Umbilical cord (tissue), 2 donors: Measurements from ENCODE around the gene TARS1. TPM values are rescaled to one million over a fixed set of nuclear protein-coding genes. Genes with fewer than 3 reads are reported as not detected.

ENCODE experiments used
- DNase-seq: peaks from one replicate; pipeline ENCODE4 v3.0.0-alpha.2; 2015; ENCODE audit warnings: low spot score
- total RNA-seq: library from RNA; depleted of rRNA; stranded (reverse); fragments of >200 nt; gene quantifications from one replicate; pipeline ENCODE4 v1.2.3, GENCODE V29; 2014; ENCODE audit warnings: low replicate concordance; ENCODE audit not compliant: insufficient read depth

Gene TARS1
- total RNA-seq, 1 donor from 2014 or later: 132 TPM

DNA sequence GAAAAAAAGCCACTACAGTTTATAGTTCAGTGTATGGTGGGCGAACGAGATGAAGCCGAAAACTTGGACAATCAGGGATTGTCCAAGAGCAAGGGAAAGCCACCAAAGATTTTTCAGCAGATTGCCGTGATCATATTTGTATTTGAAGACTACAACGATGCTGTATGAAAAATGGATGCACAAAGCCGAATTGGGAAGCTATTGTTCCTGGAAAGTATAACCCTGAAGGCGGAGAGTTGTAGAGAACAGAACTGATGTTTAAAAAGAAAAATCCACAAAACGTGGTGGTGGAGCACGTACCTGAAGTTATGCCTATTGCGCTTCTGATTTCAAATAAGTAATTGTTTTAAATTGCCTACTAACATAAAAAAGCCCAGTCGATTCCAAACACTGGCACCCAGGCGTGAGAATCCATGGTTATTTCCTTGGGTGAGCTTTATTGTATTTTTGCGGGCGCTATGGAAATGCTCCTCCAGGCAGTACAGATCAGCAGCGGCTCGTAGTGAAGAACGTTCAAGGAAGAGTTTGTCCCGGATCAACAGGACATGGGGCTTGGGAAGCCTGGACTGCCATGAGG lies 772 bp upstream of the TARS1 start:
- no peak for DNase-seq

DNA sequence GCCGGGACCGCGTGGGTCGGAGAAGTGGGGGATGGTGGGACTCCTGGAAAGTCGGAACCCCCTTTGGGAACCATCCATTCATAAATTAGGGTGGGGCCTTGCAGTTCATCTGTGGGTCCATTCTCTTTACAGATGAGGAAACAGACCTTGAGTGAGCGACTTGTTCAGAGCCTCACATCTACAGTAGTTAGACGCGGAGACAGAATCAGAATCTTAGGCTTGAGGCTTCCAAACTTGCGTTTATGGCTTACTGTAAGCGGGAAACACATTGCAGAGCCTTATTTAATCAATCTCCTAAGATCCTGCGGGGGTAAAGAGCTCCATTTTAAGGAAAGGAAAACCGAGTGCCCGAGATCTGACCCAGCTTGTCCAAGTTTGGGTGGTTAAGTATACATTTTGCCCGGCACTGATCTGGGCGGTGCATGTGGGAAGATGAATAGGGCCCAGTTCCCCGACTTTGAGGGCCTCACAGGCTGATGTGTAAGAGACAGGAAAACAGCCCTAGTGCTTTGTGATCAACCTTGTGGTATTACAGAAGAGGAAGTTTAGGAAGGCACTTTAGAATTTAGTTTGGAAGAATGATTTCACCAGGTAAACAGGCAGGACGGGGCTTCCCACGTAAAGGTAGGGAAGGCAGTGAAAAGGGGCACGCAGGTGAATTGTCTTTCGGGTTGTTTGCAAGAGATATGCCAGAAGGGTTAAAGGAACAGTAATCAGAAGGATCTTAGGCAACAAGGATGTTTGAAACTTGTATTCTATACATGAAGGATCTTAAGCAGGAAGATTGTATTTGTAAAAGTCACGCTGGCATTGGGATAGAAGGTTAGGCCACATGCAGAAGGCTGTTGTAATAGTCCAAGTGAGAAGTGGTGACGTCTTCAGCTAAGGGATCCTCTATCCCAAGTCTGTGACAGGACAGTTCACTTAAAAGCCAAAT lies 744 bp downstream of the TARS1 start:
- DNase-seq: peak; percentile 30

DNA sequence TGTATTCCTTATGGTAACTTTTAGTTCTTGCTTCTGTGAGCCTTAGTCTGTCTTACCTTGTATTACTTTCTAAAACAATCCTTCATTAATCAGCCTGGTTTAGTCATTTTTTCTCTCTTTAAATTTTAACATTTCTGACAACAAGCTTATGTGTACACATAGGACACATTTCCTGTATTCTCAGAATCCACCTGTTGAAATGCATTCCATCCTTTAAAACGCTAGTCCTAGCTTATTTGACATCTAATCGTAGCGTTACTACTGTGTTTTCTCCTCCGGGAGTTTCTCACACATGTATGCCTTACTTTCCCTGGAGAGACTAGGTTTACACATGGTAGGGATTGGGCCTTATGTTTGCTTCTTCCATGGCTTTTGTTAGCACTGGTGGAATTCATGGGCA lies 3.8 kb downstream of the TARS1 start:
- DNase-seq: no peak

DNA sequence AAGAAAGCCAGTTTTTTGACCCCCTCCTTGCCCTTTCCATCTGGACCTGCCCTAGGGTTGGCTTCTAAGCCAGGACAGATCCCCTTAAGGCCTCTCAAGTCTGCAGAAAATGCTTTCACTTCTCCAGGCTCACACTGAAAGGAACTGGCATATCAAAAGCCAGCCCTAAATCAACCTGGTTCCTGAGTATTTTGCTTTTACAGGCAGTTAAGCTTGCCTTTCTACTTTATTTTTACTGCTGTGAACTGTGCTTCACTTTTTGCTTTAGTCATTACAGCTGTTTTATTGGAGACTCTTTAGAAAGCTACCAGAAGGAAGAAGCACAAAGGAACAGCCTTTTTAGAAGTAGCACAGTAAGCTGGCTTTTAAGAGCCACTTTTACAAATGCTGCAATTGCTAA lies 5.0 kb downstream of the TARS1 start:
- DNase-seq: peak; percentile 66

DNA sequence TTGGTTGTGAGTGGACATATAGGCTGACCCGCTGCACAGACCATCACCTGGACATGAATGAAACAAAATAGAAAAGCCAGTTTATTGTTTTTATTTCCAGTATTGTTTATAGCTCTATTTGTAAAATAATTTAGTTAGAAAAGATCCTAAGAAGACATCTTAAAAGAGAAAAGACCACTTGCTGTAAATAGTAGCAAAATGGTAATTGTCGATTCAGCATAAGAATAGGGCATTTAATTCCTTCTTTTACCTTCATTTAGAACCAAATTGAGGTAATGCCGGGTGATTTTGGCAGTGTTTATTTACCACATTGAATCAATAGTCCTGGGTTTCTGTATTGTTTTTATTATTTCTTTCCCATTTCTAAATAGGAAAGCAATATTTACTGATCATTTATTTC lies 7.4 kb downstream of the TARS1 start:
- no peak for DNase-seq

DNA sequence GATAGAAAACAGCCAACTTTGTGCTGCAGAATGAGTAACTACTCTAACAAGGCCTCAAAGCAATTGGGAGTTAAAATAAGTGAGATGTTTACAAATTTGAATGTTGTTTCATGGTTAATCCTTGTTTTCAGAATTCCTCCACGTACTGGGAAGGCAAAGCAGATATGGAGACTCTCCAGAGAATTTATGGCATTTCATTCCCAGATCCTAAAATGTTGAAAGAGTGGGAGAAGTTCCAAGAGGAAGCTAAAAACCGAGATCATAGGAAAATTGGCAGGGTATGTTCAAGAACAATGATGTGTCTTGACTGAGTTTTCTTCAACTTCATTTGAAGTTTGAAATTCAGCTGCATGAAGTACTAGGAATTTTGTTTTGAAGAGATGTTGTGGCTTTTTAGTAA lies 16.4 kb downstream of the TARS1 start:
- no peak for DNase-seq

DNA sequence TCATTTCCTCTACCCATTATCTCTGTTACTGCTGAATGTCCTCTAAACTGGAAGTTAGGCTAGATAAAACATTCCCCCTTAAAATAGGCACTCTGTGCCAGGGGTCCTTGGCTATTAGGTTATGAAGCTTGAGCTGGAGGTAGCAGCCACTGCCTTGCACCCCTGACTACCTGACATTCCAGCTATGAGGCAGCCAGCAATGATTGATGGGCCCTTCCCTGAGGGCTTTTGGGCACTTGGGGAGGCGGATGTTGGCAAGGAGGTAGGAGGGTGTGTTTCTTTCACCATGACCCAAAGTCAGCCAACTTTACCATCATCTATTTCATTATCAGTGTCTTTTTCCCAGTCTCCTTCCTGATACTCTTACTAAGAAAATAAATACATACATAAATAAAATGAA lies 17.1 kb downstream of the TARS1 start:
- DNase-seq: no peak

DNA sequence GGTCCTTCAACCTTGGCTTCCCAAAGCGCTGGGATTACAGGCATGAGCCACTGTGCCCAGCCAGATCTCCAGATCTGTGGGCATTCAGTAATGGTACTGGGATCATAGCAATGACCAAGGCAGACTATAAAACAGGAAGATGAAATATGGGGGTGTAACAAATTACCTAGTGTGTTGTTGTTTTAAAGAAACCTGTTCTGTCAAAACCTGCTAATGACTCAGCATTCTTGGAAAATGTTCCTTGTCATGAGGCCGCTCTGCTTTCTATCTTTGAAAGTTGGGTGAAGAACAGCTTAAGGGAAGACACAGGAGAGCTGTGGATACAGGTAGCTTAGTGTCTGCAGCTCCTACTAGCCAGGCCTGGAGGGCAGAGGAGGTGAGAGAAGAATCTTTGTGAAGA lies 19.4 kb downstream of the TARS1 start:
- peak; percentile 15 for DNase-seq

DNA sequence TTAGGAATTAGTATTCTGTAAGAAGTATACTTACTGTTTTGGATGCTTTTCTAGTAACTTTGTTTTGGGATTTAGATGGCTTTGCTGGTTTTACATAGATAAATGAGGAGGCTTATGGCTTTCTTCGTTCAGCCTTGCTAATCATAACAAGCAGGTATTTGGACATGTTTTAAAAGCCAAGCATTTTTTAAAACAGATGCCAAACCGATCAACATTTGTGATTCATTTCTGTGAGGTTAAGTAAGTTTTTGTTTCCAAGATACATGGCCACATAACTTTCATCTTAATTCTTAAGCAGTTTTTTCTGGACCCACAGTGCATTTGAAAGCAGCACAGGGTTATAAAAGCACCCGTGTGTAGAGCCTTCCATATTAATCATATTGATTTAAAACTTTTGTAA lies 21.7 kb downstream of the TARS1 start:
- no peak for DNase-seq

DNA sequence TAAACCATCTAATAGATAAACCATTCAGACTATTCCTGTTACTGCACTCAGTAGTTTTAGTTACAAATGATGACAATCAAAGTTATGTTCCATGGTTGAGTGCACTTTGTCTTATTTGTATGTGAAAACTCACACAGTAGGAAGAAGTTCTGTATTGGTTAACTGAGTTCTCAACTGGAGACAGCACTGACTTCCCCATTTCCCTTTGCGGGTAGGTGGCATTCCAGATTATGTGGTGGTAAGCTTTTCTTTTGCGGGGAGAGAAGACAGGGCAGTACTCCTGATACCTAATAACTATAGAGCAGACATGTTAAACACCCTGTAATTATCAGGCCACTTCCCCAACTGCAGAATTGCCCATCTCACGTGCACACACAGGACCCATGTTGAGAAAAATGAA lies 24.4 kb downstream of the TARS1 start:
- DNase-seq: no peak

DNA sequence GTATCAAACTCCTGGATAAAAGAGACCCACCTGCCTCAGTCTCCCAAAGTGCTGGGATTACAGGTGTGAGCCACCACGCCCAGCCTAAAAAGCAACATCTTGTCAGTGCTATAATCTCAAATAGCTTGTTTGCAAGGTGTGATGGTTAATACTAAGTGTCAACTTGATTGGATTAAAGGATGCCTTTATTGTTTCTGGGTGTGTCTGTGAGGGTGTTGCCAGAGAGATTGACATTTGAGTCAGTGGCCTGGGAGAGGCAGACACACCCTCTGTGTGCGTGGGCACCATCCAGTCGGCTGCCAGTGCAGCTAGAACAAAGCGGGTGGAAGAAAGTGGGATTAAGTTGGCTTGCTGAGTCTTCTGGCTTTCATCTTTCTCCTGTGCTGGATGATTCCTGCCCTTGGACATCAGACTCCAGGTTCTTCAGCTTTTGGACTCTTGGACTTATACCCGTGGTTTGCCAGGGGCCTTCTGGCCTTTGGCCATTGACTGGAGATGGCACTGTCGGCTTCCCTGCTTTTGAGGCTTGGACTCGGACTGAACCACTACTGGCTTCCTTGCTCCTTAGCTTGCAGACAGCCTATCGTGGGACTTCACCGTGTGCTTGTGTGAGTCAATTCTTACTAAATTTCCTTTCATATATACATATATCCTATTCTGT lies 28.1 kb downstream of the TARS1 start:
- DNase-seq: no peak

DNA sequence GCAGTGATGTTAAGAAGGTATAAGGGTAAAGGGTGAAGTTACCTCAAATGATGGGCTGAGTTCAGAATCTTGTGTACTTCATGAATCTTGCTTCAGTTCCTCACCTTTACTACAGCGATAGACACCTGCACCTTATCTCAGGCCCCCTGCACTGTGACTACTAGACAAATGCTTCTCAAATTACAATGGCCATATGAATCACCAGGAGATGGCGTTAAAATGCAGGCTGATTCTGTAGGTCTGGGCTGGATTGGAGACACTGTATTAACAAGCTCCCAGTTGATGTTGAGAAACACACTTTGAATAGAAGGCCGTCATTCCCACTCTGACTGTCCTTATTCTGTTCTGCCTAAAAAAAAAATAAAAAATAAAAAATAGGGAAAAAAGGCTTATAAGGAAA lies 29.8 kb downstream of the TARS1 start:
- DNase-seq: no peak

DNA sequence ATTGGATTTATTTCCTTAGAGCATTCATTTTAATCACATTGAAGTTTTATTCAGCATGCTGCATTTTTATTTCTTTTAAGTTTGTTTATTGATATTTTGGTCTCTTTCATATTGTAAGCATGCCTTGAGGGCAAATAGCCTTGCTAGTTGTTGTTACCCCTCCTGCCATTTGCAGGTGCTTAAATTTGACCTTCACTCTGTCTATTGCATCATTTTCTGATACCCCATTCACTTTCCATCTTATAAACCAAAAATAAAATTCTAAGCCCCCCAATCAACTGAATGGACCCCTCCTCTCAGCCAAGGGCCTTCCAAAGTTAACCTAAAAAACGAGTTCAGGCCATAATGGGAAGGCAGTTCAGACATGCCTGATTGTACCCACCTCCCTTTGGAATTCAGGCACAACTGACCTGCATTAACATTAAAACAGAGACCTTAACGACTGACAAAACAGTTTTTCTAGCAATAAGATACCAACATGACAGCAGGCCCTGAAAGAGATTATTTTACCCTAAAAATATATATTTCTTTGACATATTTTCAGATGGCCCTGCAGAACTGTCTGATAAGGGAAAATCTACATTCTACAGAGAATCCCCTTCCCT lies 32.1 kb downstream of the TARS1 start:
- no peak for DNase-seq

DNA sequence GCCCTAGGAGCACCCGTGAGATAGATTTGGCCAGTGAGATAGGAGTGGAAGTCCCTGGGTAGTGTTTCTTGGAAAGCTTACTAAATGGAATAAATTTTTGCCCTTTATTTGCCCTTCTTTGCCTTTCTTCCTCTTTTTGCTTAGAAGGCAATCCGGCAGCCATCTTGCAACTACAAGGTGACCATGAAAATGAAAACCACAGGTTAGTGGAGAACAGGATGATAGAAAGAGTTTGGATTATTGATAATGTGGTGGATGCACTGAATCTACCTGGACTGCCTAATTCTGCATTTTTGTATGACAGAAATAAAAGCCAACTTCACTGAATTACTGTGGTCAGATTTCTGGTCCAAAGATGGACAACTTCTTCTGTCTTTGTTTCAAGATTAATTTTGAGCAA lies 33.2 kb downstream of the TARS1 start:
- DNase-seq: no peak

DNA sequence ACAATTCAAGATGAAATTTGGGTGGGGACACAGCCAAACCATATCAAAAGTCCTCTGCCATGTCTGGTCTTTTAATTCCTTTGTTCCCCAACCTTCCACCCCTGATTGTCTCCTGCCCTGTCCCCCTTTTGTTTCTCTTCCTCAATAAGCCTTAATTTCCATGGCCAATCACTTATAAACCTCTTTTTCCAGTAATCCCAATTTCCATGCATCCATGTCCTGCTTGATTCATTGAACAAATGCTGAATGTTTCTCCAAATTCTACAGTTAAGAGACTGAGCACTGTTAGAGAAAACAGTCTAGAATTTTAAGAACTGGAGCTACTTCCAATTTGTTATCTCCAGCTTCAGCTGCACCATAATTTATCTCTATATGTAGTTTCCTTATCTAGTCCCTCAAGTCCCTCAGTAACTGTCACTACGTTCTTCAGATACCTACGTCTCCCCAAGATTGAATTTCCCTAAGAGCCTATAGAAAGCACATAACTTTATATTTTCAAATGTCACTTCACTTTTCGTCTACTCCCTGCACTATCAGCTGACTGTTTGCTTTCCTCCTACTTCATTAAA lies 34.2 kb downstream of the TARS1 start:
- no peak for DNase-seq

DNA sequence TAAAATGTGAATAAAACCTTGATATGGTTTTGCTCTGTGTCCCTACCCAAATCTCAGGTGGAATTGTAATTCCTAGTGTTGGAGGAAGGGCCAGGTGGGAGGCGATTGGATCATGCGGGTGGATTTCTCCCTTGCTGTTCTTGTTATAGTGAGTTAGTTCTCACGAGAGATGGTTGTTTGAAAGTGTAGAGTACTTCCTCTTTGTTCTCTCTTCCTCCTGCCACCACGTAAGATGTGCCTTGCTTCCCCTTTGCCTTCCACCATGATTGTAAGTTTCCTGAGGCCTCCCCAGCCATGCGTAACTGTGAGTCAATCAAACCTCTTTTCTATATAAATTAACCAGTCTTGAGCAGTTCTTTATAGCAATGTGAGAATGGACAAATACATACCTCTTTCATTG lies 34.9 kb downstream of the TARS1 start:
- no peak for DNase-seq

DNA sequence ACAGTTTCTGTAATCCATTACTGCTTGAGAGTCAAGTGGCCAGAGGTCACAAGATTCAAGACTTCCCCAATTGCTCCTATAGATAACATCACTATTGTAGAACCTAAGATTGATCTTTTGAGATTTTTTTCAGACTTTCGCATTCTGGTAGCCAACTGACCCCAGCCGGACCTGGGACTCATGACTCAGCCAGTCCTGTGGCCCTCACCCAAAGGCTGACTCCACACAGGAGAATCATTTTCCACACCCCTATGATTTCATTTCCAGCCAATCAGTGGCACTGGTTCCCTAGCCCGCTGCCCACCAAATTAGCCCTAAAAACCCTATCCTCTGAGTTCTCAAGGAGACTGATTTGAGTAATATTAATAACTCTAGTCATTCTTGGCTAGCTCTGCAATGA lies 36.2 kb downstream of the TARS1 start:
- DNase-seq: no peak

DNA sequence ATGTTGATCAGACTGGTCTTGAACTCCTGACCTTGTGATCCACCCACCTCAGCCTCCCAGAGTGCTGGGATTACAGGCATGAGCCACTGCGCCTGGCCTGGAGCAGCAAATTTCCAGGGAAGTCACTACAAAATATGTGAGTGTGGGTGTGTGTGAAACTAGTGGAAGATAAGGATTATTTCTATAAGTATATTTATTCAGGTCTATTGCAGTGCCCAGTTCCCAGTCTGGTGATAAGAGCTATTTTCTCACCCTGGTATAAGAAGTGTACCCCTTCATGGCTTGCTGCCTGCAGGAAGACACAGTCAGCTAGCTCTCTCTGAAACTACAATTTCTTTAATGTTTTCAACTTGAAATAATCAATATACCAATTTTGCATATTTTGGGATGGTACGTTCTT lies 37.1 kb downstream of the TARS1 start:
- DNase-seq: no peak

DNA sequence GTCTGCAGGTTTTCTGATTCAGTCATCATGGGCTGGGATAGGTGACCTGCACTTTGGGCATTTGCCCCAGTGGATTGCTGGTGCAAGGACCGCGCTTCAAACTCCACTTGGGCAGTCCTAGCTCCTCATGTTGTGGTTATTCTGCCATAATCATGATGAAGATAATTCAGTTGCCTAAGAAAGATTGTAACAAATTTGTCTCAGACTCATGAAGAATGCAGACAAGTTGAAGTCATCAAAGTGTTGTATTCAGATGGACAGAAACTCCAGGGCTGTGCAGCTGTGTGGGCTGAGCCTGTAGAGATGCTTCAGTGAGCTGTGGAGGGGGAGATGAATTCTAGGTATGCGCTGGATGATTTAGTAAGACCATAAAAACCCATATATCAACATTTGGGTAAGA lies 38.5 kb downstream of the TARS1 start:
- no peak for DNase-seq

DNA sequence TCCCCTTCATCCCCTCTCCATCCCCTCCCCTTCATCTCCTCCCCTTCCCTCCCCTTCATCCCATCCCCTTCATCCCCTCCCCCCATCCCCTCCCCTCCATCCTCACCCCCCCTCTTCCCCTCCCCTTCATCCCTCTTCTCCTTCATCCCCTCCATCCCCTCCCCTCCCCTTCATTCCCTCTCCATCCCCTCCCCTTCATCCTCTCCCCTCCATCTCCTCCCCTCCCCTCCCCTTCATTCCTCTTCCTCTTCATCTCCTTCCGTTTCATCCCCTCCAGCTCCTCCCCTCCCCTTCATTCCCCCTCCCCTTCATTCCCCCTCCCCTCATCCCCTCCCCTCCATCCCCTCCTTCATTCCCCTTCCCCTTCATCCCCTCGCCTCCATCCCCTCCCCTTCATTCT lies 40.1 kb downstream of the TARS1 start:
- DNase-seq: no peak

DNA sequence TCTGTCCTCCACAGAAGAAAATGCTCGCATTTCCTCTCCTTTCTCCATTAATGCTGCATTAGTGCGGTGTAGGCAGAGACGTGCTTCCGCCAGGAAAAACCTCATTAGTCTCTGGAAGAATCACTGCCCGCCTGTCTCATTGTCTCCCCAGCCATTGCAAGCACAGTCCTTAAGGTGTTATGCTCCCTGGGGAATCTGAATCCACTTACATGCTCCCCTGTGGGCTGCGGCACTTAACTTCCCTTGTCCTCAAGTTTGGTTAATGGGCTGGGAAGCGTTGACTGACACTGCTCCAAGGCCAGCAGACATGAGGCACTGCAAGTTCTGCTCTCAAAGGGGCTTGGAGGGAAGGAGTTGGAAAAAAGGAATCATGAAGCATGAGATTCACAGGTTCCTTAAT lies 41.6 kb downstream of the TARS1 start:
- DNase-seq: no peak

DNA sequence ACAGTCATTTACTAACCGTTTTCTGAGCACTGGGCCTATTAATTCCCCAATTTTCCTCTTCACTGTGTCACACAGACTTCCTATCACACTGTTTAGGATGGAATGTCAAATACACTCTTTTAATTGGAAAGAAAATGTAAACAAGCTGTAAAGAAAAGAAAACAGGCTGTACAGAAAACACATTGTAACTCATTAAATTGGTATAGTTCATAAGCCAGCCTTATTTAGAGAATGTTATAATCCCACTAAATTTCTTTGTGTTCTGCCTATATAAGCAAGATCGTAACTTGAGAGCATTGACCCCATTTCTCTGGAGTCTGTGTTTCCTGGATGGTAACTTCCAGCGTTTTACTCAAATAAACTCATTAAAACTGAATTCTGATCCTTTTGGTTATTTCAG lies 46.5 kb downstream of the TARS1 start:
- no peak for DNase-seq
